ENCODE data around the gene ADGRF3.
"Not testable (repeated sequence)": the region's sequence is repeated elsewhere in the genome, so short reads cannot be mapped to it uniquely, and the experiment has no call there.

Gene ADGRF3

DNA sequence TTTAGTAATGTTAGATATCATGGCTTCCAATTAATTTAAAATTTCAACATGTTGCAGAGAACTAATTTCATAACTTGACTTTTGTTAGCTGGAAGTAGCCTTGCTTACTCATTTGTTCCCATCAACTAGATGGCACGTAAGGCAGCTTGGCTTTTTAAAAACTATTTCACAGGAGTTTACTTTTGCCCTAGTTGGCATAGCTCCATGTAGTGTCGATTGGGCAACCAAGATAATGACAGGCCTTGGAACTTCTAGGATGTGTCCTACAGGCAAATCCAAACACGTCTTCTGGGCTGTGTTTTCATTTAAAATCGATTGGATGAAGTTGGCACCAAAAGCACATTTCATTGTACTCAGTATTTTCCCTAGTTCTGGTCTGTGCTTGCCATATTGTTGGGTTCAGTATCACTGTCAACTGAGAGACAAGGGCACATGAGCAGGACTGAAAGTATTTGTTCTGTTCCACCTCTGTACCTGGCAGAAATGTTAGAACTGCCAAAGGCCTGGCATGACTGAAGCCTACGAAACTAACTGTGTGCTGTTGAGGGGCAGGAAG, 72.5 kb downstream of the ADGRF3 start:
- DNase-seq (ENCODE audit: low read depth): no peak

DNA sequence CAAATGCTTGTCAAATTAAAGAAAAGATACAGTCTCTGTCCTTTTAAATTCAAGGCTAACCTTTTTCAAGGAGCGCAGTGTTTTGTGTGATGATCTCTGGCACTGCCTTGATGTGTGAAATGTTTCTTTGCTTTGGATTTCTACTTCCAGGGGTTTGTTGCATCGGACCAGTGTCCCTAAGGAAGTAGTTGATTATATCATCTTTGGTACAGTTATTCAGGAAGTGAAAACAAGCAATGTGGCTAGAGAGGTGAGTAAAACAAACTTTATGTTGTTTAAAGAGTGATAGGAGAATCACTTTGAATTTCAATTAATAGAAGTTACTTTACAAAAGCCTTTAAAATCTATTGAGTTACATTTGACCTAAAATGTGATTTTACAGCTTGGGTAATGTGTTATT, 73.1 kb downstream of the ADGRF3 start:
- DNase-seq (ENCODE audit: low read depth): no peak

DNA sequence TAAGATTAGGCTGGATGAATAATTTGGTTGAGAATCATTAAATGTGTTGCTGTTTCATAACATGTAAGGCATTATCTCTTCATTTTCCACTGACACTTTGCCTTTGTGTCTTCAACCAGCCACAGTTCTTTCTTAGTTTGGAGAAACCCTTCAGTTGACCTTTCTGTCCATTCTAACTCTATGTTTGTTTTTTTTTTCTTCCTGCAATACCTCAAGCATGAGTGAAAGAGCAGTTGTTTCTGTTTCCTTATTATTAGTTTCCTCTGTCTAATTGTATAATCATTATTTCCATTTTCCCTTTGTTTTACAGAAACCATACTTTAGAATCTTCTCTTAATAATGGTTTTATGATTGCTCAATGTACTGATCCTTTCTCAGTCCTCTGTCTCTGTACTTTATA, 76.2 kb downstream of the ADGRF3 start:
- no peak for DNase-seq (ENCODE audit: low read depth)

DNA sequence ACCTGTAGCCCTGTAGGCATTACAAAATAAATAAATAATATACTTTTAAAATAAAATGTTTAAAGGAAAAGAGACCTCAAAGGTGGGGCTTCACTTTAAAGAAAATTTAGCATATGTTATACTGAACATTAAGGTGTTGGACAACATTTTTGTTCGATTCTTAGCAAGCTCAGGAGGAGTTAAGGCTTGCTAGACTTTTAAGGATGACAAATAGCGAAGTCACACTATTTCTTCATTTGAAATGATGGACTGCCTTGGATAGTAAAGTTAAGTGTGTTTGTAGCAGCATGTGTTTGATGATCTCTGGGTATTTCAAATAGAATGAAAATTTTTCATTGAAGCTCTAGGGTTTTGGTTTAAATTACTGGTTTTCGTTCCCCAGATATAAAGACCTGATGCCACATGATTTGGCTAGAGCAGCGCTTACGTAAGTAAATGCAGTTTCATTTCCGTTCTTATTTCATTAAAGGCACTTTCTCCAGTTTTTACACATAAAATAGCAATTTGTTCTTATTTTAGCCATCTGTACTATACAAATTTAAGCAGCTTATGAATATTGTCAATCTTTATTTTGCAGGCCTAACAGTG, 76.9 kb downstream of the ADGRF3 start:
- no peak for DNase-seq (ENCODE audit: low read depth)

DNA sequence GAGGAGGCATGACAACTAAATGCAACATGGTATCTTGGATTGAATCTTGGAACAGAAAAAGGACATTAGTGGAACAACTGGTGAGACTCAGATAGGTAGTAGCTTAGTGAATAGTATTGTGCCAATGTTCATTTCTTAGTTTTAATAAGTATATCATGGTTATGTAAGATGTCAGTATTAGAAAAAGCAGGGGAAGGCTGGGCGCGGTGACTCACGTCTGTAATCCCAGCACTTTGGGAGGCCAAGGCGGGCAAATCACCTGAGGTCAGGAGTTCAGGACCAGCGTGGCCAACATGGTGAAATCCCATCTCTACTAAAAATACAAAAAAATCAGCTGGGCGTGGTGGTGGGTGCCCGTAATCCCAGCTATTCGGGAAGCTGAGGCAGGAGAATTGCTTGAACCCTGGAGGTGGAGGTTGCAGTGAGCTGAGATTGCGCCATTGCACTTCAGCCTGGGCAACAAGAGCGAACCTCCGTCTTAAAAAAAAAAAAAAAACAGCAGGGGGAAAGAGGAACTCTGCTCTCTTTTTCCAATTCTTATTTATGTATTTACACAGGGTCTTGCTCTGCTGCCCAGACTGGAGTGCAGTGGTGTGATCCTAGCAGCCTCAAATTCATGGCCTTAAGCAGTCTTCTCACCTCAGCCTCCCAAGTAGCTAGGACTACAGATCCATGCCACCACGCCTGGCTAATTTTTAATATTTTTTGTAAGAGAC, 77.8 kb downstream of the ADGRF3 start:
- DNase-seq (ENCODE audit: low read depth): not testable (repeated sequence)

DNA sequence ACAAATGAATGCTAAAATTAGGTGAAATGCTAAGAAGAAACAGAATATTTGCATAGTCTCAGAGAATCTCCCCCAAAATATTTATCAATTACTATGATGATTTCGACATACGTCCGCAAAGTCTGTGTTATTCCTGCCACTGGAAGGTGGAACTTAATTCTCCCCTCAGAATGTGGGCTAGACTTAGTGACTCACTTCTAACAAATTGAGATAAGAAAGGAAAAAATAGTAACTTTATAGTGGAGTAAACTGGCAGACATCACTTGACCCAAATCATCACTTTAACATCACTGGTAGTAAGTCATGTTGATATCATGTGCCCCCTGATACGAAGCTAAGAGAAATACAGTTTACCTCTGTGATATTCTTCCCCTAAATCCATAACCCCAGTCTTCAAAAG, 78.4 kb downstream of the ADGRF3 start:
- no peak for DNase-seq (ENCODE audit: low read depth)

DNA sequence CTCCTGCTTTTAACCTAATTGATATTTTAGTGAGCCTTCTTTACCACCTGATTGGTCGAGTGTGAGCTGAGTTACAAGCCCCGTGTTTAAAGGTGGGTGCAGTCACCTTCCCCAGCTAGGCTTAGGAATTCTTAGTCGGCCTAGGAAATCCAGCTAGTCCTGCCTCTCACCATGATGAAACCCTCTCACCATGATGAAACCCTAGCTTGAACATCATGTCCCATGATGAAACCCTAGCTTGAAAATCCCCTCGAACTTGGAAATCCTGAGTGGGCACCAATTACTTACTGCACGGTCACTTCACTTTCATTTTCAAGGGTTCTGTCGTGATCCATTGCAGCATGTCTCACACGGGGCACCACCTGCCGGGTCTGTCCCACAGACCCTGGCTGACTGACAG, 87.8 kb downstream of the ADGRF3 start:
- not testable (repeated sequence) for DNase-seq (ENCODE audit: low read depth)
